K562 (cell line): ENCODE data around the gene FASTK. TPM values are rescaled to one million over a fixed set of nuclear protein-coding genes. Genes with fewer than 3 reads are reported as not detected.

Experiments used
- ATAC-seq: fragments of 200-7000 bp; cut with Tn5 transposase; 3 replicates; pipeline ENCODE4 v1.9.1; 2020; ENCODE audit warnings: moderate library complexity
- BruUV-seq: library from RNA; stranded (reverse); fragments of 400-500 nt; replicated peaks from 2 replicates; lab custom pipeline; 2021; lab: Mats Ljungman, UMichigan
- CTCF ChIA-PET: fragments of 300-600 bp; formaldehyde crosslinking; extraction: SDS; loops from one replicate; lab custom pipeline; 2021; ENCODE audit warnings: low intra/inter-chr PET ratio; lab: Yijun Ruan, JAX
- POLR2A ChIA-PET: fragments of 300-600, 350-650 bp; sonication (Branson Sonifier 250); formaldehyde crosslinking; extraction: SDS; loops from one replicate; lab custom pipeline; 2021; ENCODE audit warnings: antibody characterized with exemption, inconsistent platforms; lab: Yijun Ruan, JAX
- DNase-seq, 4 experiments: peaks; one replicate each; pipeline versions ENCODE4 v3.0.0 to v3.0.0-alpha.2; 2011 to 2018; ENCODE audit warnings: low spot score in 3 of 4, mixed read lengths in 3 of 4; ENCODE audit errors: extremely low read depth in 1 of 4
- FAIRE-seq: peaks from 2 replicates; lab custom pipeline; 2011; peaks lifted over from hg19 to GRCh38; lab: Jason Lieb, UNC
- H2AFZ ChIP-seq: 2 replicates; pipeline ENCODE4 v1.6.0; 2011; ENCODE audit warnings: low read depth, low read length, control low read depth, inconsistent platforms
- H3K27ac ChIP-seq: fragments of 200-600 bp; 3 replicates; pipeline ENCODE4 v1.8.0; 2011; ENCODE audit warnings: low read depth, mild to moderate bottlenecking, control low read depth, inconsistent platforms, low read length, moderate library complexity, mixed read lengths; ENCODE audit errors: extremely low read depth
- H3K27me3 ChIP-seq, 2 experiments: fragments of 300-600 bp in 1 of 2; 2 replicates in 1 of 2; 3 replicates in 1 of 2; pipeline versions ENCODE4 v1.6.0 to v1.8.0; 2011; ENCODE audit warnings: inconsistent platforms in 2 of 2, low read length in 2 of 2, mild to moderate bottlenecking in 1 of 2, mixed read lengths in 1 of 2, moderate library complexity in 1 of 2; ENCODE audit not compliant: control insufficient read depth in 2 of 2, insufficient read depth in 2 of 2
- H3K36me3 ChIP-seq: fragments of 300-600 bp; 3 replicates; pipeline ENCODE4 v1.8.0; 2011; ENCODE audit warnings: mild to moderate bottlenecking, low read length, inconsistent platforms; ENCODE audit not compliant: control insufficient read depth, insufficient read depth
- H3K4me1 ChIP-seq, 2 experiments: fragments of 200-600 bp in 1 of 2; replicated peaks in 1 of 2; 2 replicates in 1 of 2; 3 replicates in 1 of 2; pipeline versions ENCODE4 v1.5.1 to v1.8.0; 2011; ENCODE audit warnings: inconsistent platforms in 2 of 2, low read length in 2 of 2, mild to moderate bottlenecking in 1 of 2, mixed read lengths in 1 of 2, moderate library complexity in 1 of 2; ENCODE audit not compliant: control insufficient read depth in 2 of 2, insufficient read depth in 2 of 2
- H3K4me2 ChIP-seq: 2 replicates; pipeline ENCODE4 v1.6.1; 2011; ENCODE audit warnings: low read length, control low read depth, inconsistent platforms, mixed read lengths; ENCODE audit not compliant: insufficient read depth
- H3K4me3 ChIP-seq: fragments of 200-600 bp; sonication (generic), shearing (Covaris generic); 2 replicates; pipeline ENCODE4 v1.5.1; 2016; ENCODE audit warnings: control low read depth, inconsistent platforms
- H3K79me2 ChIP-seq: fragments of 200-600 bp; 3 replicates; pipeline ENCODE4 v1.8.0; 2011; ENCODE audit warnings: low read length, inconsistent platforms; ENCODE audit not compliant: control insufficient read depth, insufficient read depth
- H3K9ac ChIP-seq, 2 experiments: 2 replicates each; pipeline versions ENCODE4 v1.6.0 to v1.6.1; 2011; ENCODE audit warnings: low read depth in 2 of 2, low read length in 2 of 2, control low read depth in 1 of 2, inconsistent platforms in 1 of 2, mild to moderate bottlenecking in 1 of 2, mixed read lengths in 1 of 2; ENCODE audit not compliant: insufficient read depth in 1 of 2
- H3K9me1 ChIP-seq: one replicate; pipeline ENCODE4 v1.6.0; 2011; ENCODE audit warnings: inconsistent platforms, mild to moderate bottlenecking, low read length, moderate library complexity; ENCODE audit not compliant: control insufficient read depth, insufficient read depth
- H3K9me3 ChIP-seq: replicated peaks from 2 replicates; pipeline ENCODE4 v1.5.1; 2011; ENCODE audit warnings: low read depth, low read length, inconsistent platforms; ENCODE audit not compliant: control insufficient read depth, insufficient read depth
- H4K20me1 ChIP-seq: replicated peaks from 2 replicates; pipeline ENCODE4 v1.6.1; 2011; ENCODE audit warnings: low read length, inconsistent platforms, mixed read lengths; ENCODE audit not compliant: control insufficient read depth, insufficient read depth
- BRCA1 ChIP-seq, 2 experiments: fragments of 450-650 bp in 1 of 2; sonication (generic) in 1 of 2; formaldehyde crosslinking in 1 of 2; IDR thresholded peaks; 2 replicates each; pipeline versions ENCODE4 v1.5.0 to v1.6.1; 2017 to 2020; ENCODE audit warnings: mild to moderate bottlenecking in 1 of 2, missing genetic modification reagents in 1 of 2
- CEBPG ChIP-seq, 3 experiments: fragments of 200-800 bp in 1 of 3; sonication (Bioruptor generic) in 1 of 3; sonication (generic) in 1 of 3; formaldehyde crosslinking in 1 of 3; IDR thresholded peaks in 2 of 3; conservative IDR thresholded peaks in 1 of 3; 2 replicates each; pipeline versions ENCODE4 v1.6.1 to v1.8.0; 2016 to 2022; ENCODE audit warnings: missing compliant biosample characterization in 2 of 3, missing genetic modification characterization in 2 of 3, mild to moderate bottlenecking in 1 of 3, missing genetic modification reagents in 1 of 3
- ELF1 ChIP-seq: fragments of 200-800 bp; sonication (Bioruptor generic); IDR thresholded peaks from 2 replicates; pipeline ENCODE4 v1.6.1; 2016; ENCODE audit warnings: missing genetic modification characterization, missing compliant biosample characterization
- HDAC6 ChIP-seq: IDR thresholded peaks from 2 replicates; pipeline ENCODE4 v1.6.1; 2012; ENCODE audit warnings: low read depth, mild to moderate bottlenecking, control low read depth, inconsistent platforms, low read length, moderate library complexity
- JUNB ChIP-seq: fragments of 450-650 bp; formaldehyde crosslinking; conservative IDR thresholded peaks from 2 replicates; pipeline ENCODE4 v1.4.0; 2020; ENCODE audit warnings: mild to moderate bottlenecking
- POLR2G ChIP-seq: fragments of 200-400 bp; formaldehyde crosslinking; IDR thresholded peaks from 2 replicates; pipeline ENCODE4 v1.6.1; 2017; ENCODE audit warnings: low read depth, mild to moderate bottlenecking, antibody characterized with exemption, low read length, moderate library complexity
- SMAD1 ChIP-seq: fragments of 150-350 bp; IDR thresholded peaks from 2 replicates; pipeline ENCODE4 v1.6.1; 2014; ENCODE audit warnings: low read length, low read depth; ENCODE audit not compliant: partially characterized antibody
- TCFL5 ChIP-seq: fragments of 250-450 bp; sonication (Bioruptor Pico); conservative IDR thresholded peaks from 2 replicates; pipeline ENCODE4 v1.6.1; 2021; ENCODE audit warnings: mild to moderate bottlenecking, moderate library complexity, matching md5 sums
- TGIF2 ChIP-seq: sonication (generic); formaldehyde crosslinking; IDR thresholded peaks from 2 replicates; pipeline ENCODE4 v1.8.1; 2022; ENCODE audit warnings: mild to moderate bottlenecking, missing genetic modification reagents, moderate library complexity
- WGBS: fragments of 100-300 bp; shearing (Covaris generic); methylation state at CpG from one replicate; pipeline ENCODE4 v1.1.6; 2016; ENCODE audit warnings: low coverage, mixed read lengths; ENCODE audit not compliant: insufficient coverage; ENCODE audit errors: missing lambda C conversion rate; 5-methylcytosine and 5-hydroxymethylcytosine counted together
- in situ Hi-C: fragments of 300-500 bp; cut with MboI; formaldehyde crosslinking; loops from 4 replicates; pipeline ENCODE4 v1.15.0; 2018; ENCODE audit warnings: inconsistent platforms, mixed read lengths
- intact Hi-C: fragments of 100-400 bp; cut with micrococcal nuclease; formaldehyde crosslinking; loops from 2 replicates; pipeline ENCODE4 v1.14.2; 2022
- polyA plus RNA-seq, 8 experiments: library from polyadenylated mRNA; depleted of rRNA in 4 of 8; stranded (reverse) in 5 of 8; unstranded in 3 of 8; fragments of >200 nt; fragmentation: Nextera tagmentation in 2 of 8; fragmentation: Illumina TruSeq in 1 of 8; extraction: Ambion mirVana in 2 of 8; extraction: Trizol in 1 of 8; gene quantifications; 2 replicates each; pipeline versions ENCODE4 v1.2.1 to v1.2.3, GENCODE V29; 2011 to 2014; ENCODE audit warnings: inconsistent platforms in 1 of 8, missing spikeins in 1 of 8
- total RNA-seq, 7 experiments: library from RNA; depleted of rRNA in 6 of 7; stranded (reverse); fragments of >200 nt in 6 of 7; fragmentation: Illumina TruSeq in 2 of 7; extraction: Trizol in 2 of 7; gene quantifications; 2 replicates each; pipeline versions ENCODE4 v1.2.1 to v1.2.3, GENCODE V29; 2011 to 2021; ENCODE audit warnings: low replicate concordance in 1 of 7
- TF ChIP-seq, protein P1 (sequence below): fragments of 450-650 bp; IDR thresholded peaks from 2 replicates; pipeline ENCODE4 v1.6.1; 2016; ENCODE audit warnings: mild to moderate bottlenecking
- TF ChIP-seq, protein P2 (sequence below): conservative IDR thresholded peaks from 2 replicates; pipeline ENCODE4 v1.6.1; 2011; ENCODE audit warnings: low read depth, mild to moderate bottlenecking, low read length; ENCODE audit not compliant: control insufficient read depth
- TF ChIP-seq, protein P3 (sequence below), 3 experiments: fragments of 200-800 bp in 1 of 3; sonication (Bioruptor generic) in 1 of 3; sonication (generic) in 1 of 3; formaldehyde crosslinking in 1 of 3; IDR thresholded peaks; 2 replicates each; pipeline versions ENCODE4 v1.6.1 to v1.8.0; 2016 to 2022; ENCODE audit warnings: mild to moderate bottlenecking in 2 of 3, missing compliant biosample characterization in 2 of 3, missing genetic modification characterization in 2 of 3, missing genetic modification reagents in 1 of 3
- TF ChIP-seq, protein P4 (sequence below): IDR thresholded peaks from 2 replicates; pipeline ENCODE4 v1.6.1; 2014; ENCODE audit warnings: antibody characterized with exemption

FASTK gene
- total and polyA plus RNA-seq, 9 of the 15 experiments (the other 6 are each of a cell fraction or from before 2014, with no cell fraction given): 0.51 to 150 (median 48.2) TPM

DNA sequence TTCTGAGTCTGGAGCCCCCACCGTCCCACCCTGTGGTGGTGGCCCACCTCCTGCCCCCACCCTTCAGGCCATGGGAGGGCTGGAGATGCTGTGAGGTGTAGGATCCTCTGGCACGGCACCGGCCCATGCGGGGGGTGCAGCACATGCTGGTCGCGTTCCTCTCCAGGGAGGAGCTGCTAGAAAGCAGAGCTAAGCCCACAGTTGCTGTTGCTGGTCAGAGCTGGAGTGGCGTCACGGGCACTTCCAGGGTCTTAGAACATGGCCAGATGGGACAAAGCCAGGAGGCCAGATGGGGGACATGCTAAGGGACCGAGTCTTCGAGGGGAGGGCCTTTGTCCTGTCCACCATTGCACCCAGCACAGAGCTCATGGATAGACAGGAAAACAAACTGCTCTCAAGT, 27.3 kb upstream of the FASTK start:
- Histone ChIP-seq H3K36me3 (peaks cover 51% of the 10 kb centered on the region), H3K4me2 (no peak overlapping the region), H3K9me1 (peaks cover 7% of the 10 kb centered on the region), H3K27me3 (no peaks in the 10 kb centered on the region), H3K9ac (peak overlapping the region in 1 of 2 experiments; percentile 70; a peak in 3 of 4 replicates), H4K20me1 (peaks cover 64% of the 10 kb centered on the region), H3K79me2 (peaks cover 92% of the 10 kb centered on the region), H3K4me3 (no peak overlapping the region), H3K4me1 (peaks cover 35 to 54% of the 10 kb centered on the region in 2 experiments), H3K9me3 (no peaks in the 10 kb centered on the region), H2AFZ (no peak overlapping the region), H3K27ac (peak overlapping the region; percentile 38; the same call in 2 of the 3 replicates)
- peak; percentile 2; the same call in 2 of the 3 replicates for ATAC-seq
- CTCF ChIA-PET: no interaction called here
- in situ Hi-C loops: no loop called here
- WGBS: 78% methylated on average over 10 of the region's 10 CpGs
- no peak for FAIRE-seq
- no peak for DNase-seq
- POLR2A ChIA-PET: interaction anchor here (0.6 to 2.3 kb wide), 13 partner anchors 10 to 205 kb away, joined by 3 to 11 read pairs (median 5); partner anchors contain the start of genes ABCB8 and FASTK
- intact Hi-C loops: loop anchor here (2.0 kb wide), 2 partner anchors 17 to 47 kb away; no protein-coding TSS in a partner anchor
- TF ChIP-seq HDAC6: no peak
- TF ChIP-seq, protein P1, sequence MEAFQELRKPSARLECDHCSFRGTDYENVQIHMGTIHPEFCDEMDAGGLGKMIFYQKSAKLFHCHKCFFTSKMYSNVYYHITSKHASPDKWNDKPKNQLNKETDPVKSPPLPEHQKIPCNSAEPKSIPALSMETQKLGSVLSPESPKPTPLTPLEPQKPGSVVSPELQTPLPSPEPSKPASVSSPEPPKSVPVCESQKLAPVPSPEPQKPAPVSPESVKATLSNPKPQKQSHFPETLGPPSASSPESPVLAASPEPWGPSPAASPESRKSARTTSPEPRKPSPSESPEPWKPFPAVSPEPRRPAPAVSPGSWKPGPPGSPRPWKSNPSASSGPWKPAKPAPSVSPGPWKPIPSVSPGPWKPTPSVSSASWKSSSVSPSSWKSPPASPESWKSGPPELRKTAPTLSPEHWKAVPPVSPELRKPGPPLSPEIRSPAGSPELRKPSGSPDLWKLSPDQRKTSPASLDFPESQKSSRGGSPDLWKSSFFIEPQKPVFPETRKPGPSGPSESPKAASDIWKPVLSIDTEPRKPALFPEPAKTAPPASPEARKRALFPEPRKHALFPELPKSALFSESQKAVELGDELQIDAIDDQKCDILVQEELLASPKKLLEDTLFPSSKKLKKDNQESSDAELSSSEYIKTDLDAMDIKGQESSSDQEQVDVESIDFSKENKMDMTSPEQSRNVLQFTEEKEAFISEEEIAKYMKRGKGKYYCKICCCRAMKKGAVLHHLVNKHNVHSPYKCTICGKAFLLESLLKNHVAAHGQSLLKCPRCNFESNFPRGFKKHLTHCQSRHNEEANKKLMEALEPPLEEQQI: no peak
- no peak for TF ChIP-seq BRCA1 (IDR thresholded peaks at IDR 0.05)
- no peak for TF ChIP-seq BRCA1 (CRISPR knock-in tag; IDR thresholded peaks at IDR 0.05)
- no peak for TF ChIP-seq CEBPG (CRISPR knock-in tag; IDR thresholded peaks at IDR 0.05)
- TF ChIP-seq CEBPG (tag; conservative IDR thresholded peaks at IDR 0.05 in 1 of 2, IDR thresholded peaks at IDR 0.05 in 1 of 2): no peak
- TF ChIP-seq, protein P2, sequence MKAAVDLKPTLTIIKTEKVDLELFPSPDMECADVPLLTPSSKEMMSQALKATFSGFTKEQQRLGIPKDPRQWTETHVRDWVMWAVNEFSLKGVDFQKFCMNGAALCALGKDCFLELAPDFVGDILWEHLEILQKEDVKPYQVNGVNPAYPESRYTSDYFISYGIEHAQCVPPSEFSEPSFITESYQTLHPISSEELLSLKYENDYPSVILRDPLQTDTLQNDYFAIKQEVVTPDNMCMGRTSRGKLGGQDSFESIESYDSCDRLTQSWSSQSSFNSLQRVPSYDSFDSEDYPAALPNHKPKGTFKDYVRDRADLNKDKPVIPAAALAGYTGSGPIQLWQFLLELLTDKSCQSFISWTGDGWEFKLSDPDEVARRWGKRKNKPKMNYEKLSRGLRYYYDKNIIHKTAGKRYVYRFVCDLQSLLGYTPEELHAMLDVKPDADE: no peak
- TF ChIP-seq, protein P3, sequence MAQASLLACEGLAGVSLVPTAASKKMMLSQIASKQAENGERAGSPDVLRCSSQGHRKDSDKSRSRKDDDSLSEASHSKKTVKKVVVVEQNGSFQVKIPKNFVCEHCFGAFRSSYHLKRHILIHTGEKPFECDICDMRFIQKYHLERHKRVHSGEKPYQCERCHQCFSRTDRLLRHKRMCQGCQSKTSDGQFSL (CRISPR knock-in tag; IDR thresholded peaks at IDR 0.05): 0 out of 2 replicates have a peak, but pooled peaks have one; percentile 16
- TF ChIP-seq, protein P3 (tag; IDR thresholded peaks at IDR 0.05): no peak
- no peak for TF ChIP-seq TCFL5 (CRISPR knock-in tag)
- peak; percentile 60 for TF ChIP-seq POLR2G
- TF ChIP-seq JUNB (CRISPR knock-in tag): no peak
- TF ChIP-seq ELF1 (tag): no peak
- no peak for TF ChIP-seq SMAD1
- no peak for TF ChIP-seq TGIF2
- TF ChIP-seq, protein P4, sequence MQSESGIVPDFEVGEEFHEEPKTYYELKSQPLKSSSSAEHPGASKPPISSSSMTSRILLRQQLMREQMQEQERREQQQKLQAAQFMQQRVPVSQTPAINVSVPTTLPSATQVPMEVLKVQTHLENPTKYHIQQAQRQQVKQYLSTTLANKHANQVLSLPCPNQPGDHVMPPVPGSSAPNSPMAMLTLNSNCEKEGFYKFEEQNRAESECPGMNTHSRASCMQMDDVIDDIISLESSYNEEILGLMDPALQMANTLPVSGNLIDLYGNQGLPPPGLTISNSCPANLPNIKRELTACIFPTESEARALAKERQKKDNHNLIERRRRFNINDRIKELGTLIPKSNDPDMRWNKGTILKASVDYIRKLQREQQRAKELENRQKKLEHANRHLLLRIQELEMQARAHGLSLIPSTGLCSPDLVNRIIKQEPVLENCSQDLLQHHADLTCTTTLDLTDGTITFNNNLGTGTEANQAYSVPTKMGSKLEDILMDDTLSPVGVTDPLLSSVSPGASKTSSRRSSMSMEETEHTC: no peak
- no TSS peak for BruUV-seq
